ENCODE data around the gene RNF169.

The RNF169 gene

DNA sequence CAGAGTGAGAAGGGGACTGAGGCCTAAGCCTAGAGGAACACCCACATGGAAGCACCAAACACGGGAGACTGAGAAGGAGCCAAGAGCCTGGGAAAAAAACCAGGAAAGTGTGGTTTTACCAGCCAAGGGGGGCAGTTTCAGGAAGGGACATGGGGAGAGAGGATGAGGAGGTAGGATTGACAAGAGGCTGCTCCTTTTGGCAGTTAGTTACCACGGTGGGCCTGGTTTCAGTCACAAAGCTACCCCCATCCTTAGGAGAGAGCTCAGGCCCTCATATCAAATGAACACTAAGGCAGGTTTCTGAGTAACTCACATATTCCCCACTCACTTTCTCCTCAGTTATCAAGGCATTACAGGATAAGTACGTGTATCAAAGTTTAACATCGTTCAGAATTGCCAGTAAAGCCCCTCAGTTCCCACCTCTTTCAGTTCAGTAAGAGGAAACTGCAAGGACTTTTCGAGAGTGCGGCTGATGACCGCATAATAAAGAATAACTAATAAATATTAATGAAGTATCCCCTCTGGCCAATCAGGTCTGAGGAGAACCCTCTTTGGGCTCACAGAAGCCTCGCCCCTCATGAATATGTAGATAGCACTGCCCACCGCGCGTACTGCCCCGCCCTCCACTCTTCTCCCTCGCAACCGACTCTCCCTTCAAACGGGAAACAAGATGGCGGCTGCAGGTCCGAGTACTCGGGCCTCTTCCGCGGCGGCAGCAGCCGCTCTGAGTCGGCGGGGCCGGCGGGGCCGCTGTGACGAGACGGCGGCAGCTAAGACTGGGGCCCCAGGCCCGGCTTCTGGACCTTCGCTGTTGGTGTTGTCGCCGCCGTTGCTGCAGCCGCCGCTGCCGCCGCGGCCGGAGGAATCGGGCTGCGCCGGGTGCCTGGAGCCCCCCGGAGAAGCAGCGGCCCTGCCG lies at the start of gene RNF169:
TSS of gene RNF169 (plus strand) at position 639 of the 916 bp plus-strand sequence. CDS start at position 671, 32 bp downstream.
- DNase-seq = peak in 55 of 56 donors; percentile 27 to 97 (median 87)

GRCh38 chr11:74699615-74700396 lies 48.8 kb upstream of the RNF169 start:
- DNase-seq = no peak

DNA sequence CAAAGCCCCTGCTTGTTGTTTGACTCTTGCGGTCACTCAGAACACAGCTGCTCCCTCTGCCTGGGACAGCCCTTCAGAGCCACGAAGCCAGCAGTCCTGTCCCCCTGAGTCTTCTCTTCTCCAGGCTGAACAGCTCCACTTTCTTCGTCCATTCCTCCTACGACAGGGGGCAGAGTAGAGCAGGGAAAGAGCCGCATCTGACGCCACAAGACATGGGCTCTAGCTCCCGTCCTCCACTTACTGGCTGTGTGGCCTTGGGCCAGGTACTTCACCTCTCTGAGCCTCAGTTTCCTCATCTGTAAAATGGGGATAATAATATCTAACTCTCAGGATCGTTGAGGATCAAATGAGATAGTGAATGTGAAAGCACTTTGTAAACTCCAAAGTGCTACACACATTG lies 47.3 kb upstream of the RNF169 start:
- DNase-seq = no peak

GRCh38 chr11:74702383-74703007 lies 46.2 kb upstream of the RNF169 start:
- peak in 40 of 56 donors; percentile 6 to 73 (median 40) for DNase-seq

DNA sequence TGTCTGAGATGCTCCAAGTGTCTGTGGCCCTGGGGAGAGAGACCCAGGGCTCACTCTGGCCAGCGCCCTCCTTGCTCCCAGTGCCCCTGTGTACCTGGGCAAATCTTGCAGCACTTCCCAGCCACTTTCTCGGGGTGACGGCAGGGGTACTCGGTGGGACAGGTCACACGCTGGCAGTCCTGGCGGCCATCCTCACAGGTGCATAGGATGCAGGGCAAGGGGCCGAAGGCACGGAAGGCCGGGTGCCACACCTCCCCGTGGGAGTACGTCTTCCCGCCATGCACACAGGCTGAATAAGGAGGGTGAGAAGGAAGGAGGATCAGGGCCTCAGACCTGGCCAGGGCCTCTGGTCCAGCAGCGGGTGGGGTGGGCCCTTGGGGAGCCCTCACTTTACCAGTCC lies 45.4 kb upstream of the RNF169 start:
- no peak for DNase-seq

GRCh38 chr11:74707182-74707581 lies 41.5 kb upstream of the RNF169 start:
- DNase-seq = no peak

GRCh38 chr11:74707602-74708510 lies 40.8 kb upstream of the RNF169 start:
- no peak for DNase-seq

- no peak for DNase-seq
Observed at GRCh38 chr11:74709175-74709574, 39.5 kb upstream of the RNF169 start.

GRCh38 chr11:74710281-74710938 lies 38.2 kb upstream of the RNF169 start:
- DNase-seq = no peak

- no peak for DNase-seq
Observed at GRCh38 chr11:74713686-74714085, 35.0 kb upstream of the RNF169 start.

DNA sequence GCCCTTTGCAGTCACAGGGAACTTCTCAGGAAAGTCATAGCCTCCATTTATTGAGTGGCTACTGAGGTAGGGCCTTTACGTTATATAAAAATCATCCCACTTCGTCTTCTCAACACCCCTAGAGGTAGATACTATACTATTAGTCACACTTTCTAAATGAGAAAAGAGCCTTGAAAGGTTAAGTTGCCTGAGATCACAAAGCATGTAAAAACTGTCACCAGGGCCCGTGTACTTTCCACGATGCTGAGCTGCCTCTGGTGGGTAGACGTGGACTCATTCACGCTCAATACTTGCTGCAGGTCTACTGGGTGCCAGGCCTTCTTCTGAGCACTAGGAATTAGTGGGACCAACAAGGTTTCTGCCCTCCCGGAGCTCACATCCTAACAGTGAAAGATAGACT lies 33.7 kb upstream of the RNF169 start:
- no peak for DNase-seq

DNA sequence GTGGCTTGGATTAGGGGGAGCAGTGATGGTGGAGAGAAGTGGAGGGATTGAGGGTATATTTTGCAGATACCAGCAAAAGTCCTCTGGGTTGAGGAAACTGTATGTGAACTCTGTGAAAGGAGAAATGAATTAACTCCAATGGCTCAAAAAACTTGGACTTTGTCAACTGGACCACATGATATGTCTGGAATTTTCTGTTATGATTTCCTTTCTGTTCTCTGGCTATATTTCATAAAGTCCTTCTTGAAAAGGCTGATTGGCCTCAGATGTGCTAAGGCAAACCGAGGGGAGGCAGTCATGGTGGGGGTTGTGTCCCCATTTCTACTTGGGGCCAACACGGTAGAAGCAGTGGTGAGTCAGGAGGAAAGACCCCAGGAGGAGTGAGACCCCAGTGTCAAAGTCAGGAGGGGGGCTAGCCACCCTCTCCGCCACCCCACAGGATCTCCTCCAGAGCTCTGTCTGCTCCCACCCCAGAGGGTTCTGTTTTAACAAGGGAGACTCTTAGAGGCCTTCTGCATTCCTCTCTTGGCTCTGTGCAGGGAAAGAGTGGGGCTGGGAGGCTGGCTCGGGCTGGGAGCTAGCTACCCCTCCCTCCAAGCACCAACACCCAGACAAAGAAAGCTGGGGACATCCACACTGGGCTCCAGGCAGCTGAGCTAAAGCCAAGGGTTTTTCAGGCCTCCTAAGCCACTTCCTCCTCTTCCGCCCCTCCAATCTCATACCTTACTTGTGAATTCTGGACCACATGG lies 31.3 kb upstream of the RNF169 start:
- peak in 1 of 56 donors; percentile 5 for DNase-seq

DNA sequence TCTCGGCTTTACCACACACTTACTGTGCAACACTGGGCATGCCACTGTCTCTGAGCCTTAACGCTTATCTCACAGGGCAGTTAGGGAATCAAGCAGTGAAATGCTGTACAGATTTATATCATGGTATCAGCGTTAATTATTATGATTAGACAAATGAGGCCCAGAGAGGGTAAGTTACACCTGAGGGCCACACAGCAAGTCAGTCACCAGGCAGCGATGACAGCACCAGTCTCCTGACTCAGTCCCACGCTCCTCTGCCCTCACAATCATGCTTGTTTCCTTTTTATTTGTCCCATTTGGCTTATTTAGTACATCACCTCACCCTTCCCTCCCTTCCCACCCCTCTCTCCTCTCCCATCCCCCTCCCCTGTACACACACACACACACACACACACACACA lies 29.6 kb upstream of the RNF169 start:
- no peak for DNase-seq

GRCh38 chr11:74720596-74721478 lies 27.8 kb upstream of the RNF169 start:
- DNase-seq = peak in 51 of 56 donors; percentile 17 to 84 (median 49)

DNA sequence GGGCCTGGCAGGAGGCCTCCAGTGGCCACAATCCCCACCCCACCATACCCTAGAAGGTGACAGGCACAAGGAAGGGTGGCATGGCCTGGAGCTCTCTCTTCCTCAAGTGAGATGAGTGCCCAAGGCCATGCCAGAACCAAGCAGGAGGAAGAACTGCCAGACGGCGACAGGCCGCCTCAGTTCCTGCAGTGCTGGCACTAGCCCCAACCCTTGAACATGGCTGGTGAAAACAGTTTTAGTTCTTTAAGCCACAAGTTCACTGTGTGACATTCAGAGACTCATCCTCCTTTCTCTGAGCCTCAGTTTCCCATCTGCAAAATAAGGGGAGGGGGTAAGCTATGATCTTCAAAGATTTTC lies 27.2 kb upstream of the RNF169 start:
- DNase-seq = peak in 12 of 56 donors; percentile 28 to 69 (median 51)

DNA sequence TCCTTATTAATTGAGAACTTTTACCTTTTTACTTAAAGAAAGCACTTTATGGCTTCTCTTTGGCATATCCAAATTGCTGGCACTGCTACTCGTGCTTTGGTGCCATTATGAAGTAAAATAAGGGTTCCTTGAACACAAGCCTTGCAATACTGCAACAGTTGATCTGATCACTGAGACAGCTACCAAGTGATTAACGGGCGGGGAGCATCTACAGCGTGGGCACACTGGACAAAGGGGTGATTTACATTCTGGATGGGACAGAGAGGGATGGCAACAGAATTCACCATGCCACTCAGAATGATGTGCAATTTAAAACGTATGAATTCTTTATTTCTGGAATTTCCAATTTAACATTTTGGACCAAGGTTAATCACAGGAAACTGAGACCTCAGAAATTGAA lies 25.1 kb upstream of the RNF169 start:
- no peak for DNase-seq

- no peak for DNase-seq
Observed at GRCh38 chr11:74725701-74726100, 22.9 kb upstream of the RNF169 start.

DNA sequence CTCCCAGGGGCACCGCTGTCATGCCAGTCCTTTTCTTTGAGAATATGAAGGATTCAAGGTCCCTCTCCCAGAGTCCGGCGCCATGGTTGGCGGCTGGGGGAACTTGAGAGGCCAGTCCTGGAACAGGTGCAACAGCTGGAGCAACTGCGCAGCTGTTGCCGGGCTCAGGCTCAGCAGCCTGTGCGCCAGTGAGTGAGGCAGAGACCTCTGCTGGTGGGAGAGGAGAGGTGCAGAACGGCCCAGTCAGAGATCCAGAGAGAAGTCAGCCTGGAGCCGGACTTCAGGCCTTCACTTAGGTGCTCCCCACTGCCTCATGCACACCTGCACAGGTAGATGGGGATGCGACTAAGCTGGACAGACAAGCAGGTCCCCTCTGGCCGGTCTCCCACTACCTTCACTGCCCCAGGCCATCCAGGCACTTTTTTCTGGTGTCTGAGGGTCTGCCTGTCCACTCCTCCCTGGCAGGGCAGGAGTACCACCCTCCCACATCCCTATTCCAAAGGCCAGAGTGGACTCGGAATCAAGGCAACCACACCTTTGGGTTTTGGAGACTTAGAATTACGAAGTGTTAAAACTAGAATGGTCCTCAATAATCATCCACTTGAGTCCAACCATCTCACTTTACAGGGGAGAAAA lies 22.0 kb upstream of the RNF169 start:
- DNase-seq = peak in 51 of 56 donors; percentile 5 to 75 (median 42)

All from amygdala (tissue), 56 donors.